Medulla oblongata (tissue), 1 donor: ENCODE measurements around the gene ZG16B.
A peak's percentile ranks its signal among the peaks of the same experiment; 100 is the strongest.

Experiments used
- DNase-seq: peaks from one replicate; pipeline ENCODE4 v3.0.0-alpha.2; 2015; ENCODE audit errors: extremely low spot score

ZG16B gene

GRCh38 chr16:2867987-2868789 lies 38.1 kb downstream of the ZG16B start:
- peak; percentile 94 for DNase-seq

- no peak for DNase-seq
Observed at GRCh38 chr16:2871926-2872325, 41.8 kb downstream of the ZG16B start.

DNA sequence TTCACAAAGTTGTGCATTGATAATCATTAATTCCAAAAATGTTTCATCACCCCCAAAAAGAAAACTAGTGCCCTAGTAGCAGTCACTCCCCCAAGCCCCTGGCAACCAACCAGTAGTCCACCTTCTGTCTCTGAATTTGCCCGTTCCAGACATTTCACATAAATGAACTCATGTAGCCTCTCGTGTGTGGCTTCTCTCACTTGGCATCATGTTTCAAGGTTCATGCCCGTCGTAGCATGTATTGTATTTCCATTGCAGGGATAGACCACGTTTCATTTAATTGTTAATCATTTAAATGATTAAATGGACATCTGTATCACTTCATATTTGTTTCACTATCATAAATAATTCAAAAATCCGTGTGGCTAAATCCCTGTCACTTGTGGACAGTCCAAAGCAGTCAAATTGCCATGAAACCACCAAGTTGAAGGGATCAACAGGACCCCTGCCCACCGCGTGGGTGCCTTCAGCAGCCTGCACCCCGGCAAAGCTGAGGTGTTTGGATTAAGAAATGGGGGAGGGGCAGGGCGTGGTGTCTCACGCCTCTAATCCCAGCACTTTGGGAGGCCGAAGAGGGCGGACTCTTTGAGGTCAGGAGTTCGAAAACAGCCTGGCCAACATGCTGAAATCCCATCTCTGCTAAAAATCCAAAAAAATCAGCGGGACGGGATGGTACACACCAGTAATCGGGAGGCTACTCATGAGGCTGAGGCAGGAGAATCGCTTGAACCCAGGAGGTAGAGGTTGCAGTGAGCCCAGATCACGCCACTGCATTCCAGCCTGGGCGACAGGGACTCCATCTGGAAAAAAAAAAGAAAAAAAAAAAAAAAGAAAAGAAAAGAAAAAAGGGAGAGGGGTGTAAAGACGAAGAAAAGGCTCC lies 44.2 kb downstream of the ZG16B start:
- DNase-seq: no peak

- DNase-seq: peak; percentile 77
Observed at GRCh38 chr16:2874912-2875362, 44.8 kb downstream of the ZG16B start.

GRCh38 chr16:2879854-2880508 lies 49.9 kb downstream of the ZG16B start:
- DNase-seq: no peak
